GM06990 (cell line): ENCODE measurements around the gene MACC1.

Experiments
- DNase-seq: peaks from one replicate; pipeline ENCODE4 v3.0.0-alpha.2; 2011; ENCODE audit not compliant: insufficient read length; ENCODE audit errors: extremely low read depth
- H3K27me3 ChIP-seq: replicated peaks from 2 replicates; pipeline ENCODE4 v1.6.0; 2011; ENCODE audit warnings: low read length; ENCODE audit not compliant: control insufficient read depth, insufficient read depth
- H3K36me3 ChIP-seq: 2 replicates; pipeline ENCODE4 v1.5.1; 2011; ENCODE audit warnings: low read length; ENCODE audit not compliant: control insufficient read depth, insufficient read depth
- H3K4me3 ChIP-seq: replicated peaks from 2 replicates; pipeline ENCODE4 v1.5.1; 2011; ENCODE audit warnings: low read depth, mild to moderate bottlenecking, control low read depth, low read length
- TF ChIP-seq, protein P1 (sequence below): IDR thresholded peaks from 2 replicates; pipeline ENCODE4 v1.5.1; 2011; ENCODE audit warnings: low read length, control low read depth, mild to moderate bottlenecking, inconsistent platforms; ENCODE audit not compliant: insufficient read depth, poor library complexity, severe bottlenecking

Gene MACC1

DNA sequence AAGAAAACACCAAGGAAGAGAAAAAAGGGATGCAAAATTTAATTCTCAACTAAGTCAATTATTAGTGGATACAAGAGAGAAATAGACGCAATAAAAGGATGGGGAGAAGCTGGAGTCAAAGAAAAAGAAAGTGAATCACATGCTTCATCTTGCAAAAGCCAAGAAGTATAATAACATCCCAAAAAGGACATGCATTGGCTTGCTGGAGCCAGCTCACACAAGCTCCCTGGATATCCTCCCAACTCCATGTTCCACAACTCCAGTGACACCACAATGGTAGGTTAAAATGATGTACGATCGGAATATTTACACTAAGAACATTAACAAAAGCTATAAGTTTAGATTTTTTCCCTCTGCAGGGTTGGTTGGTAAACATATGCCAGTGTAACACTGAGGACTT, 72.4 kb downstream of the MACC1 start:
- H3K36me3 ChIP-seq, result no peaks in the 10 kb centered on the region
- no peak overlapping the region for H3K4me3 ChIP-seq
- DNase-seq, result no peak
- no peaks in the 10 kb centered on the region for H3K27me3 ChIP-seq
- TF ChIP-seq, protein P1, sequence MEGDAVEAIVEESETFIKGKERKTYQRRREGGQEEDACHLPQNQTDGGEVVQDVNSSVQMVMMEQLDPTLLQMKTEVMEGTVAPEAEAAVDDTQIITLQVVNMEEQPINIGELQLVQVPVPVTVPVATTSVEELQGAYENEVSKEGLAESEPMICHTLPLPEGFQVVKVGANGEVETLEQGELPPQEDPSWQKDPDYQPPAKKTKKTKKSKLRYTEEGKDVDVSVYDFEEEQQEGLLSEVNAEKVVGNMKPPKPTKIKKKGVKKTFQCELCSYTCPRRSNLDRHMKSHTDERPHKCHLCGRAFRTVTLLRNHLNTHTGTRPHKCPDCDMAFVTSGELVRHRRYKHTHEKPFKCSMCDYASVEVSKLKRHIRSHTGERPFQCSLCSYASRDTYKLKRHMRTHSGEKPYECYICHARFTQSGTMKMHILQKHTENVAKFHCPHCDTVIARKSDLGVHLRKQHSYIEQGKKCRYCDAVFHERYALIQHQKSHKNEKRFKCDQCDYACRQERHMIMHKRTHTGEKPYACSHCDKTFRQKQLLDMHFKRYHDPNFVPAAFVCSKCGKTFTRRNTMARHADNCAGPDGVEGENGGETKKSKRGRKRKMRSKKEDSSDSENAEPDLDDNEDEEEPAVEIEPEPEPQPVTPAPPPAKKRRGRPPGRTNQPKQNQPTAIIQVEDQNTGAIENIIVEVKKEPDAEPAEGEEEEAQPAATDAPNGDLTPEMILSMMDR, result no peak

DNA sequence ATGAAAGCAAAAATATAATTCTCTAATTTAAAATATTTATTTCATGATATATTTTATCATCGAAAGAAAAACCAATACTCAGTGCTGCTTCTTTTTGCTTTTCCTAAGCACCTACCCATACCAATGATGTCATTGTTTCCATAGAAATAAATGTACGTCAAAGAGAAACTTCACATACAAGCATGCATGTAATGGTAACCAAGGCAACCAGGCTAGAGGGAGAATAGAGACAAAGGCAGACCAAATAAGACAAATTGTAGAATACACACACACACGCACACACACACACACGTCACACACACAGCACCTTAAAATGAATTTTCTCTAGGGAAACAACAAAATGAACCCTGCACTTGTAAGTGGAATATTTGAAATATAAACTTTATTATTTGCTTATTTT, 75.5 kb downstream of the MACC1 start:
- no peak for DNase-seq
- Histone ChIP-seq H3K36me3 (no peaks in the 10 kb centered on the region), H3K27me3 (no peaks in the 10 kb centered on the region), H3K4me3 (no peak overlapping the region)
- TF ChIP-seq, protein P1, result no peak

DNA sequence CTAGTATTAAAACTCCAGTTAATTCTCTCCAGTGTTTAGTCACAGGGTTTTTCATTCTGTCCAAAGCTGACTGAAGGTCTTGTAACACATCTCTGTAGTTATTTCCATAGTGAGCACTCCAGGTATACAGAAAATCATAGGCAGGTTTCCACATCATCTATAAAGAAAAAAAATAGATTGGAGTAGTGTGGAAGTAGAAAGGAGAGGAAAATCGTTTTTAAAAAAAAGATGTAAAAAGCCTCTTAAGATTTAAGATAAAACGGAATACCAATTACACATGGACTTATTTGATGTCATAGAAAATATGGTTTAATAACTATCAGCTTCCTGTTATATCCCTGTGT, 76.2 kb downstream of the MACC1 start:
- TF ChIP-seq, protein P1, result no peak

DNA sequence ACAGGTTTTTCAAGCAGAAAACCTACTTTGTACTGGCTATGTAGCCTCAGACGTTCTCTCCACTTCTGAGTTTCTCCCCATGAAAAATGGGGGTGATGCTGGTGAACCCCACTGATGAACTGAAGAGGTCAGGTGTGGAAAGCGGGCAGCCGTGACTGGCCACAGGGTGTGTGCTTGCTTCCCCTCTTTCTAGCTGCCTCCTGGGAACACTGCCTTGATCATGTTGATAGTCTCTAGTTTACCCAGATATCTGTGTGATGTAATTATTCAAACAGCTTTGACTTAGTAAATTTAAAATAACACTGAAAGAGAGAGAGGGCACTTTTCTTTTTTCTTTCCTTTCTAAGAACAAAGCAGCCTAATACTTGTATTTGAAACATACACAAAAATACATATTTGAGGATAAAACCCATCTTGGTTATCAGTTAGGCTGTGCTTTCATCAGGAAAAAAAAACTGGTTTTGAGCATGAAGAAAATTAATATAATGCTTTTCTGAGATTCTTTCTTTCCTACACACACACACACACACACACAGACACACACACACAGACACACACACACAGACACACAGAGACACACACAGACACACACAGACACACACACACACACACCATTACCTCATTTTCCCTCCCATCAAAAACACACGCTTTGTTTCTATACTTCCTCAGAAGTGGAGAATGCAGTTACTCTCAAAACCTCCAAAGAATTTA, 76.7 kb downstream of the MACC1 start:
- no peak overlapping the region for H3K4me3 ChIP-seq
- H3K27me3 ChIP-seq, result no peaks in the 10 kb centered on the region
- no peak for DNase-seq
- TF ChIP-seq, protein P1, result no peak
- no peaks in the 10 kb centered on the region for H3K36me3 ChIP-seq

More for the DNA sequence above, 76.2 kb downstream of the MACC1 start:
- Histone ChIP-seq H3K27me3 (no peaks in the 10 kb centered on the region), H3K36me3 (no peaks in the 10 kb centered on the region), H3K4me3 (no peak overlapping the region)
- DNase-seq, result no peak

DNA sequence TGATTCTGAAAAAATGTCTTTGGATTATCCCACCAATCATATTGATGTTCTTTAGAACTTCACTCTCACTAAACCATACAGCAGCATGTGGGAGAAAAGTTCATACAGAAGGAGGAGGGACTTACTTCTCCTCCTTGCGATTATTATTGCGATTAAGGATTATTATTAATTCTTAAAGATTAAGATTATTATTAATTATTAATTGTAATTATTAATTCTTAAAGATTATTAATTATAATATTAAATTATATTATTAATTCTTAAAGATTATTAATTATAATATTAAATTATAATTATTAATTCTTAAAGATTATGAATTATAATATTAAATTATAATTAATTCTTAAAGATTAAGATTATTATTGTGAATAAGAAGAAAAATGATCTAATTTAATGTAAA, 80.5 kb downstream of the MACC1 start:
- Histone ChIP-seq H3K27me3 (no peaks in the 10 kb centered on the region), H3K4me3 (no peak overlapping the region), H3K36me3 (no peaks in the 10 kb centered on the region)
- no peak for DNase-seq
- TF ChIP-seq, protein P1, result no peak

DNA sequence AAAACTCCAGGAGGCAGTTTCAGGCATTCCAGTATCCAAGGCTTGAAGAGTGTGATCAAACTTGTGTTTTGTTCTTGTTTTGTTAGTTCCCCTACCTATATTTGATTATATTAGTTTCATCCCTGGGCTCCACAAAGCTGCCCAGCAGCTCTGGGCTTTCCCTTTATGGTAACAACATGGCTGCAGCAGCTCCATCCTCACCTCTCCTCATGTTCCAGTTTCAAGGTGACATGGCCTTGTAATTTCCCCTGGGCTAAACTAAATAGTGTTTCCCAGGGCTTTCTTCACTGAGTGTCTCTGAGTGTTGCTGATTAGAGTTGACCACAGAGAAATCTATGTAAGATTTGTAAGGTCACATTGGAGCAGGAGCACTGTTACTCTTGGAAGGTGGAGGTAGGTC, 83.4 kb downstream of the MACC1 start:
- TF ChIP-seq, protein P1, result no peak

More for the DNA sequence above, 83.4 kb downstream of the MACC1 start:
- H3K36me3 ChIP-seq, result no peaks in the 10 kb centered on the region
- H3K27me3 ChIP-seq, result no peaks in the 10 kb centered on the region
- DNase-seq, result no peak
- H3K4me3 ChIP-seq, result no peak overlapping the region
